Mesendoderm (in vitro differentiated cells): ENCODE measurements around the gene DDX17.

Experiments
- DNase-seq: peaks from one replicate; pipeline ENCODE4 v3.0.0; 2013
- H2AK5ac ChIP-seq: 2 replicates; pipeline ENCODE4 v1.6.1; 2013; ENCODE audit warnings: low read length, inconsistent platforms
- H2BK120ac ChIP-seq: 2 replicates; pipeline ENCODE4 v1.6.1; 2013; ENCODE audit warnings: low read depth, mild to moderate bottlenecking, low read length, moderate library complexity, mixed read lengths
- H2BK15ac ChIP-seq: replicated peaks from 2 replicates; pipeline ENCODE4 v1.6.1; 2013; ENCODE audit warnings: low read depth, mild to moderate bottlenecking, moderate library complexity
- H2BK5ac ChIP-seq: 2 replicates; pipeline ENCODE4 v1.6.1; 2013; ENCODE audit warnings: low read length, inconsistent platforms
- H3K18ac ChIP-seq: 2 replicates; pipeline ENCODE4 v1.6.1; 2013; ENCODE audit warnings: mild to moderate bottlenecking, low read length, mixed read lengths
- H3K23ac ChIP-seq: one replicate; pipeline ENCODE4 v1.6.1; 2013; ENCODE audit warnings: low read length
- H3K27ac ChIP-seq: 2 replicates; pipeline ENCODE4 v1.5.1; 2013; ENCODE audit warnings: low read depth, mild to moderate bottlenecking, inconsistent platforms, low read length, moderate library complexity
- H3K27me3 ChIP-seq: 2 replicates; pipeline ENCODE4 v1.6.1; 2013; ENCODE audit warnings: low read length, control low read depth, mild to moderate bottlenecking, inconsistent platforms; ENCODE audit not compliant: insufficient read depth, poor library complexity
- H3K36me3 ChIP-seq: 2 replicates; pipeline ENCODE4 v1.6.1; 2013; ENCODE audit warnings: low read length, inconsistent platforms; ENCODE audit not compliant: control insufficient read depth, insufficient read depth
- H3K4ac ChIP-seq: one replicate; pipeline ENCODE4 v1.6.1; 2013; ENCODE audit warnings: low read depth, mild to moderate bottlenecking, low read length, moderate library complexity
- H3K4me1 ChIP-seq: 2 replicates; pipeline ENCODE4 v1.6.1; 2013; ENCODE audit warnings: low read depth, low read length, inconsistent platforms; ENCODE audit not compliant: control insufficient read depth
- H3K4me2 ChIP-seq: 2 replicates; pipeline ENCODE4 v1.6.1; 2013; ENCODE audit warnings: low read length
- H3K4me3 ChIP-seq: 2 replicates; pipeline ENCODE4 v1.5.1; 2013; ENCODE audit warnings: mild to moderate bottlenecking, low read length
- H3K56ac ChIP-seq: one replicate; pipeline ENCODE4 v1.6.1; 2013; ENCODE audit warnings: low read length
- H3K79me1 ChIP-seq: 2 replicates; pipeline ENCODE4 v1.6.1; 2013; ENCODE audit warnings: low read length, inconsistent platforms
- H3K79me2 ChIP-seq: 2 replicates; pipeline ENCODE4 v1.6.1; 2013; ENCODE audit warnings: mild to moderate bottlenecking, low read length; ENCODE audit not compliant: control insufficient read depth, insufficient read depth
- H3K9ac ChIP-seq: 2 replicates; pipeline ENCODE4 v1.6.1; 2013; ENCODE audit warnings: low read length, inconsistent platforms
- H4K5ac ChIP-seq: one replicate; pipeline ENCODE4 v1.6.1; 2013; ENCODE audit warnings: low read length
- H4K8ac ChIP-seq: one replicate; pipeline ENCODE4 v1.6.1; 2013; ENCODE audit warnings: low read depth, mild to moderate bottlenecking, control low read depth, low read length, moderate library complexity
- WGBS: extraction: QIAGEN DNeasy Blood & Tissue Kit; methylation state at CpG from one replicate; pipeline ENCODE4 v1.1.7; 2013; ENCODE audit warnings: low lambda C conversion rate, missing lambda C conversion rate; ENCODE audit not compliant: insufficient coverage; ENCODE audit errors: extremely low coverage; 5-methylcytosine and 5-hydroxymethylcytosine counted together

The DDX17 gene

GRCh38 chr22:38481871-38482332, 24.2 kb downstream of the DDX17 start:
- Histone ChIP-seq H3K4me2 (no peak overlapping the region), H2BK120ac (no peak overlapping the region), H3K4ac (no peak overlapping the region), H3K23ac (no peak overlapping the region), H3K4me3 (no peak overlapping the region), H2BK15ac (no peak overlapping the region), H3K36me3 (peaks cover 33% of the 10 kb centered on the region), H4K8ac (no peak overlapping the region), H4K5ac (no peak overlapping the region), H3K4me1 (no peaks in the 10 kb centered on the region), H3K27me3 (no peaks in the 10 kb centered on the region), H3K18ac (no peak overlapping the region), H2AK5ac (no peak overlapping the region), H3K27ac (no peak overlapping the region), H3K79me1 (peaks cover 3% of the 10 kb centered on the region), H2BK5ac (no peak overlapping the region), H3K9ac (no peak overlapping the region), H3K56ac (no peak overlapping the region), H3K79me2 (no peaks in the 10 kb centered on the region)
- no CpG with 5 or more reads among the region's 8 CpGs for WGBS
- DNase-seq, result no peak

GRCh38 chr22:38481162-38481870, 24.8 kb downstream of the DDX17 start:
- no peak for DNase-seq
- peaks cover 3% of the 10 kb centered on the region for H3K79me1 ChIP-seq
- H3K4me3 ChIP-seq, result no peak overlapping the region
- H3K4me2 ChIP-seq, result no peak overlapping the region
- no peak overlapping the region for H3K56ac ChIP-seq
- no peak overlapping the region for H3K27ac ChIP-seq
- H2BK120ac ChIP-seq, result no peak overlapping the region
- no peaks in the 10 kb centered on the region for H3K4me1 ChIP-seq
- H2BK15ac ChIP-seq, result no peak overlapping the region
- H3K18ac ChIP-seq, result no peak overlapping the region
- no CpG with 5 or more reads among the region's 3 CpGs for WGBS
- H3K9ac ChIP-seq, result no peak overlapping the region
- H3K27me3 ChIP-seq, result no peaks in the 10 kb centered on the region
- H4K8ac ChIP-seq, result no peak overlapping the region
- H4K5ac ChIP-seq, result no peak overlapping the region
- no peak overlapping the region for H2AK5ac ChIP-seq
- H3K36me3 ChIP-seq, result peaks cover 33% of the 10 kb centered on the region
- H3K79me2 ChIP-seq, result no peaks in the 10 kb centered on the region
- no peak overlapping the region for H3K23ac ChIP-seq
- no peak overlapping the region for H2BK5ac ChIP-seq
- no peak overlapping the region for H3K4ac ChIP-seq

DNA sequence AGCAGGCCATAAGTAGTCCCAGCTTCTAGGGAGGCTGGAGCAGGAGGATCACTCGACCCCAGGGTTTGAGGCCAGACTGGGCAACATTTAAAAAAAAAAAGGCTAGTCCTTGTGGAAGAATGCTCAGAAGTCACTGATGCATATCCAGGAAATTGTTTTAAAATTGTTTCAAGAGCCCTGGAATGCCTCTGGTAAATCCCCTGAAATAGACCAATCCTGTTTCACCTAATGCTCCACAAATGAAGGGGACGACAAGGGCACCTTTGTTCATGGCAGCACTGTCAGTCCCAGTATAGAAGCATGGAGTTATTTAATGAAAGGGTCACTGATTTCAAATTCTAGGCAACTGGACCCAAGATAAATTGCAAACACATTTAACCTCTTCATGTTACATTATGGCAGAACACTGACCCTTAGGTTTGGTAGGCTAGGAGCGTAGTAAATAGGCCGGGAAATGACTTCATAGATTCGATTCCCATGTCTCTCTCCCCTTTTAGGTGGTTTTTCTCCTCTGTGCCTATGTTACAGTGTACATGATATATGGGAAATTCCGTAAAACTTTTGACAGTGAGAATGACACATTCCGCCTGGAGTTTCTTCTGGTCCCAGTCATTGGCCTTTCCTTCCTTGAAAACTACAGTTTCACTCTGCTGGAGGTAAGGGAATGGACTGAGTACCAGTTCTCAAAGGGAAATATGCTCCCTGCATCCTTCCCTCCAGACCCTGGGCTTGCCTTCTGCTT, 26.8 kb downstream of the DDX17 start:
- H3K79me2 ChIP-seq, result no peaks in the 10 kb centered on the region
- no peak overlapping the region for H2BK15ac ChIP-seq
- H3K18ac ChIP-seq, result no peak overlapping the region
- no peaks in the 10 kb centered on the region for H3K27me3 ChIP-seq
- no peak overlapping the region for H3K4me3 ChIP-seq
- H3K27ac ChIP-seq, result no peak overlapping the region
- WGBS, result no CpG with 5 or more reads among the region's 7 CpGs
- H2BK120ac ChIP-seq, result no peak overlapping the region
- H4K5ac ChIP-seq, result no peak overlapping the region
- no peaks in the 10 kb centered on the region for H3K4me1 ChIP-seq
- no peaks in the 10 kb centered on the region for H3K79me1 ChIP-seq
- H4K8ac ChIP-seq, result no peak overlapping the region
- DNase-seq, result no peak
- H2AK5ac ChIP-seq, result no peak overlapping the region
- no peak overlapping the region for H2BK5ac ChIP-seq
- no peak overlapping the region for H3K23ac ChIP-seq
- H3K4ac ChIP-seq, result no peak overlapping the region
- H3K36me3 ChIP-seq, result peaks cover 23% of the 10 kb centered on the region
- no peak overlapping the region for H3K56ac ChIP-seq
- no peak overlapping the region for H3K9ac ChIP-seq
- no peak overlapping the region for H3K4me2 ChIP-seq

GRCh38 chr22:38477585-38477984, 28.5 kb downstream of the DDX17 start:
- Histone ChIP-seq H3K4me2 (no peak overlapping the region), H3K9ac (no peak overlapping the region), H2AK5ac (no peak overlapping the region), H3K56ac (no peak overlapping the region), H2BK5ac (no peak overlapping the region), H2BK15ac (no peak overlapping the region), H3K23ac (no peak overlapping the region), H3K4ac (no peak overlapping the region), H3K4me3 (no peak overlapping the region), H4K5ac (no peak overlapping the region), H3K27ac (no peak overlapping the region), H4K8ac (no peak overlapping the region), H3K36me3 (peaks cover 13% of the 10 kb centered on the region), H3K27me3 (no peaks in the 10 kb centered on the region), H3K79me1 (no peaks in the 10 kb centered on the region), H3K18ac (no peak overlapping the region), H3K4me1 (no peaks in the 10 kb centered on the region), H2BK120ac (no peak overlapping the region), H3K79me2 (no peaks in the 10 kb centered on the region)
- no CpG with 5 or more reads among the region's 1 CpG for WGBS
- no peak for DNase-seq

GRCh38 chr22:38474003-38474607, 32.0 kb downstream of the DDX17 start:
- no CpG with 5 or more reads among the region's 10 CpGs for WGBS

More at GRCh38 chr22:38474003-38474607, 32.0 kb downstream of the DDX17 start:
- no peak overlapping the region for H2BK5ac ChIP-seq
- H3K23ac ChIP-seq, result no peak overlapping the region
- H3K56ac ChIP-seq, result no peak overlapping the region
- H3K27ac ChIP-seq, result no peak overlapping the region
- H3K4me1 ChIP-seq, result no peaks in the 10 kb centered on the region
- no peaks in the 10 kb centered on the region for H3K79me2 ChIP-seq
- no peak overlapping the region for H2BK15ac ChIP-seq
- H2AK5ac ChIP-seq, result no peak overlapping the region
- DNase-seq, result no peak
- H3K4me3 ChIP-seq, result no peak overlapping the region
- H3K18ac ChIP-seq, result no peak overlapping the region
- no peak overlapping the region for H3K9ac ChIP-seq
- H2BK120ac ChIP-seq, result no peak overlapping the region
- peaks cover 2% of the 10 kb centered on the region for H3K36me3 ChIP-seq
- H3K27me3 ChIP-seq, result no peaks in the 10 kb centered on the region
- H3K4me2 ChIP-seq, result no peak overlapping the region
- no peak overlapping the region for H4K8ac ChIP-seq
- no peak overlapping the region for H3K4ac ChIP-seq
- no peaks in the 10 kb centered on the region for H3K79me1 ChIP-seq
- no peak overlapping the region for H4K5ac ChIP-seq
